Coronary artery (tissue), 2 donors: ENCODE data around the gene AKAIN1.
A peak's percentile ranks its signal among the peaks of the same experiment; 100 is the strongest.

ENCODE experiments used
- DNase-seq: peaks from one replicate; pipeline ENCODE4 v3.0.0-alpha.2; 2017; ENCODE audit warnings: low spot score
- H3K27ac ChIP-seq, 2 donors: fragments of 200-600 bp; sonication (generic); one replicate each; pipeline ENCODE4 v1.5.1; 2016 to 2019
- H3K4me3 ChIP-seq: fragments of 200-600 bp; sonication (generic); 2 replicates; pipeline ENCODE4 v1.5.1; 2016; ENCODE audit warnings: mild to moderate bottlenecking, moderate library complexity
- TF ChIP-seq, protein P1 (sequence below): fragments of 200-600 bp; sonication (generic); IDR thresholded peaks from one replicate; pipeline ENCODE4 v1.5.1; 2019; ENCODE audit warnings: antibody characterized with exemption

The AKAIN1 gene

GRCh38 chr18:5197032-5197434 lies at the start of gene AKAIN1:
Gene AKAIN1 (minus strand): TSS chr18:5197257. CDS start chr18:5197053, 204 bp downstream.
- Histone ChIP-seq H3K4me3 (no peak within 1 kb of the TSS), H3K27ac (no peak within 1 kb of the TSS)
- DNase-seq, result no peak
- TF ChIP-seq, protein P1, sequence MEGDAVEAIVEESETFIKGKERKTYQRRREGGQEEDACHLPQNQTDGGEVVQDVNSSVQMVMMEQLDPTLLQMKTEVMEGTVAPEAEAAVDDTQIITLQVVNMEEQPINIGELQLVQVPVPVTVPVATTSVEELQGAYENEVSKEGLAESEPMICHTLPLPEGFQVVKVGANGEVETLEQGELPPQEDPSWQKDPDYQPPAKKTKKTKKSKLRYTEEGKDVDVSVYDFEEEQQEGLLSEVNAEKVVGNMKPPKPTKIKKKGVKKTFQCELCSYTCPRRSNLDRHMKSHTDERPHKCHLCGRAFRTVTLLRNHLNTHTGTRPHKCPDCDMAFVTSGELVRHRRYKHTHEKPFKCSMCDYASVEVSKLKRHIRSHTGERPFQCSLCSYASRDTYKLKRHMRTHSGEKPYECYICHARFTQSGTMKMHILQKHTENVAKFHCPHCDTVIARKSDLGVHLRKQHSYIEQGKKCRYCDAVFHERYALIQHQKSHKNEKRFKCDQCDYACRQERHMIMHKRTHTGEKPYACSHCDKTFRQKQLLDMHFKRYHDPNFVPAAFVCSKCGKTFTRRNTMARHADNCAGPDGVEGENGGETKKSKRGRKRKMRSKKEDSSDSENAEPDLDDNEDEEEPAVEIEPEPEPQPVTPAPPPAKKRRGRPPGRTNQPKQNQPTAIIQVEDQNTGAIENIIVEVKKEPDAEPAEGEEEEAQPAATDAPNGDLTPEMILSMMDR, result no peak

DNA sequence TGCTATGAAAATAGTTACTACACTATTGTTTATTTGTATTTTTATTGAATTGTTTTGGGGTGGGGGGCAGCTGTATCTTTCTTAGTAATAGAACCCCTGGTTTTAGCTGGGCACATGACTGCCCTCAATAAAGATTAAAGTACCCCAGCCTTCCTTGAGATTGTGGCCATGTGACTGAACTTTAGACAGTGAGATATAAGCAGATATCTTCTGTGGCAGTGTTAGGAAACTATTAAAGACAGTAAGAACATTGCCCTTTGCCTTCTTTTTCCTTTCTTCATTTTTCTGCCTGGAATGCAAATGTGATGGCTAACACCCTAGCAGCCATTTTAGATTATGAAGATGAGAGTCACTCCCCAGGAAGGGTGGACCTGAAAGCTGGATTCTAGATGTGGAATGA lies 47.9 kb upstream of the AKAIN1 start:
- TF ChIP-seq, protein P1, result no peak
- DNase-seq, result no peak
- no peak overlapping the region for H3K27ac ChIP-seq
- H3K4me3 ChIP-seq, result no peak overlapping the region

- H3K27ac ChIP-seq, result no peak overlapping the region
These were observed 42.4 kb upstream of the AKAIN1 start for GRCh38 chr18:5239447-5239846.

GRCh38 chr18:5238371-5238976 lies 41.4 kb upstream of the AKAIN1 start:
- TF ChIP-seq, protein P1, result no peak
- Histone ChIP-seq H3K4me3 (peak overlapping the region; percentile 90), H3K27ac (peak overlapping the region; percentile 94 to 99)
- DNase-seq, result no peak

More at GRCh38 chr18:5239447-5239846, 42.4 kb upstream of the AKAIN1 start:
- H3K4me3 ChIP-seq, result peak overlapping the region; percentile 90
- TF ChIP-seq, protein P1, result no peak
- no peak for DNase-seq

- H3K27ac ChIP-seq, result peak overlapping the region; percentile 94 to 99
- peak overlapping the region; percentile 90 for H3K4me3 ChIP-seq
- TF ChIP-seq, protein P1, result no peak
- DNase-seq, result peak; percentile 89
These were observed 40.8 kb upstream of the AKAIN1 start for GRCh38 chr18:5237723-5238370.

DNA sequence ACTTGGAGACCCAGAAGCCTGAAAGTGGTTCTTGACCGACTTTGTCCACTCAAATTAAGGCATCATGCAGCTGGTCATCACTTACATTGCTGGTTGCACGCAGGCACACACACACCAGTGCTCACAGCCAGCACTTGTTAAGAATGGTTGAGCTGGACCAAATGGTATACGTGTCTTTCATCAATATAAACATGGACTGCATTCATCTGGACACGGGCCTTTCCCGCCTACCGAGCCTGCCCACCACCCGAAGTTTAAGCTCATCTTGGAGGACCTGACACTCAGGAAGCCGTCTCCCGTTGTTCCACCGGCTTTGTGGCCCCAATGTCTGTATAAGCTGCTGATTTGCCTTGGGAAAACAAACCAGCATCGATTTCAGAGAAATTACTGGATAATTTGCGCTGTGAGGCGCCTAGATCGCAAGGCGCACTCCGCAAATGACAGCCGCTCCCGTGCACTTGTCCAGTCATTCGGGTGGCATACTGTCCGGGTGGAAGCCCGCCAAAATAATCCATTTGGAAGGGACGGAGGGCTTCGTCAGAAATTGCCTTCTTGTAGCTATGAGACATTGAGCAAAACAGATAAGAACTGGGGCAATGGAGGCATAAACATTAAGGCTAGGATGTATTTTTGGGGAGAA lies 40.1 kb upstream of the AKAIN1 start:
- peak overlapping the region; percentile 90 for H3K4me3 ChIP-seq
- H3K27ac ChIP-seq, result peak overlapping the region; percentile 94 to 99
- TF ChIP-seq, protein P1, result no peak
- peak; percentile 83 for DNase-seq
